H1 (cell line): Measurements from ENCODE around the gene MGST2. TPM values are rescaled to one million over a fixed set of nuclear protein-coding genes. Genes with fewer than 3 reads are reported as not detected.

ENCODE experiments used
- ATF3 ChIP-seq: IDR thresholded peaks from 2 replicates; pipeline ENCODE4 v1.6.1; 2011; ENCODE audit warnings: low read depth, mild to moderate bottlenecking, low read length; ENCODE audit not compliant: insufficient read depth
- BACH1 ChIP-seq: IDR thresholded peaks from 2 replicates; pipeline ENCODE4 v1.6.1; 2012; ENCODE audit warnings: low read length, improper control_type of control experiment
- BCL11A ChIP-seq, 2 experiments: IDR thresholded peaks; one replicate each; pipeline ENCODE4 v1.6.1; 2011; ENCODE audit warnings: low read depth in 2 of 2, low read length in 2 of 2, mild to moderate bottlenecking in 2 of 2
- CBX5 ChIP-seq: fragments of 300-800, 300-1000 bp; sonication (generic); IDR thresholded peaks from 2 replicates; pipeline ENCODE4 v1.7.1; 2016; ENCODE audit warnings: antibody characterized with exemption, low read length, low read depth
- CBX8 ChIP-seq: fragments of 300-800, 300-1000 bp; sonication (generic); IDR thresholded peaks from 2 replicates; pipeline ENCODE4 v1.7.1; 2016; ENCODE audit warnings: low read depth, low read length, borderline replicate concordance
- HDAC2 ChIP-seq, 2 experiments: fragments of 300-600 bp in 1 of 2; sonication (generic) in 1 of 2; IDR thresholded peaks; 2 replicates each; pipeline ENCODE4 v1.6.1; 2011 to 2012; ENCODE audit warnings: low read depth in 2 of 2, low read length in 2 of 2, mild to moderate bottlenecking in 2 of 2, moderate library complexity in 2 of 2, borderline replicate concordance in 1 of 2, inconsistent platforms in 1 of 2
- JUND ChIP-seq: IDR thresholded peaks from 2 replicates; pipeline ENCODE4 v1.6.1; 2011; ENCODE audit warnings: mild to moderate bottlenecking, improper control_type of control experiment, low read length
- KDM1A ChIP-seq: fragments of 200-600, 300-600 bp; sonication (generic); IDR thresholded peaks from 2 replicates; pipeline ENCODE4 v1.7.1; 2016; ENCODE audit warnings: mild to moderate bottlenecking, low read length, borderline replicate concordance
- NANOG ChIP-seq: IDR thresholded peaks from 2 replicates; pipeline ENCODE4 v1.6.1; 2011; ENCODE audit warnings: low read length, low read depth, mild to moderate bottlenecking, inconsistent platforms; ENCODE audit not compliant: insufficient read depth, poor library complexity, severe bottlenecking
- POLR2AphosphoS5 ChIP-seq: IDR thresholded peaks from 2 replicates; pipeline ENCODE4 v1.6.1; 2011; ENCODE audit warnings: low read depth, low read length
- RAD21 ChIP-seq, 2 experiments: IDR thresholded peaks in 1 of 2; conservative IDR thresholded peaks in 1 of 2; 2 replicates each; pipeline ENCODE4 v1.6.1; 2011; ENCODE audit warnings: low read depth in 2 of 2, low read length in 2 of 2, improper control_type of control experiment in 1 of 2, inconsistent platforms in 1 of 2, mild to moderate bottlenecking in 1 of 2, moderate library complexity in 1 of 2
- RFX5 ChIP-seq: IDR thresholded peaks from 2 replicates; pipeline ENCODE4 v1.6.1; 2011; ENCODE audit warnings: low read depth, low read length, improper control_type of control experiment, borderline replicate concordance
- RNF2 ChIP-seq: fragments of 200-900, 300-1000 bp; sonication (generic); IDR thresholded peaks from 2 replicates; pipeline ENCODE4 v1.7.1; 2016; ENCODE audit warnings: borderline replicate concordance, low read depth, mild to moderate bottlenecking, antibody characterized with exemption, low read length; ENCODE audit not compliant: poor library complexity, severe bottlenecking; ENCODE audit errors: missing control alignments
- SIN3A ChIP-seq, 2 experiments: IDR thresholded peaks in 1 of 2; conservative IDR thresholded peaks in 1 of 2; 2 replicates each; pipeline ENCODE4 v1.6.1; 2011 to 2012; ENCODE audit warnings: low read length in 2 of 2, improper control_type of control experiment in 1 of 2, low read depth in 1 of 2, mild to moderate bottlenecking in 1 of 2
- SP2 ChIP-seq: IDR thresholded peaks from 2 replicates; pipeline ENCODE4 v1.6.1; 2012; ENCODE audit warnings: mild to moderate bottlenecking, low read length, inconsistent platforms
- TCF12 ChIP-seq: IDR thresholded peaks from 2 replicates; pipeline ENCODE4 v1.6.1; 2011; ENCODE audit warnings: low read depth, mild to moderate bottlenecking, low read length
- USF2 ChIP-seq: IDR thresholded peaks from 2 replicates; pipeline ENCODE4 v1.6.1; 2011; ENCODE audit warnings: low read length, improper control_type of control experiment
- polyA plus RNA-seq, 7 experiments: library from polyadenylated mRNA; depleted of rRNA in 3 of 7; stranded (reverse) in 5 of 7; unstranded in 2 of 7; fragments of >200 nt in 5 of 7; fragments of 200-250 nt in 2 of 7; gene quantifications; 1 replicate in 5 of 7; 2 replicates in 1 of 7; 4 replicates in 1 of 7; pipeline versions ENCODE4 v1.2.1 to v1.2.3, GENCODE V29; 2011 to 2013; ENCODE audit warnings: missing spikeins in 2 of 7, mixed read lengths in 2 of 7
- total RNA-seq: library from RNA; stranded (reverse); fragmentation: NEBNext Ultra II Directional; extraction: Animal tissue kit (Norgen Biotek cat#: 25700); gene quantifications from 2 replicates; pipeline ENCODE4 v1.2.1, GENCODE V29; 2021

MGST2 gene
- total and polyA plus RNA-seq, 2 of the 8 experiments (the other 6 are each of a cell fraction or from before 2014, with no cell fraction given), result 8.0 to 13.6 TPM

- TF ChIP-seq USF2, result no peak
- 0 out of 2 replicates have a peak, but pooled peaks have one; percentile 7 for TF ChIP-seq BACH1
- no peak for TF ChIP-seq TCF12
- no peak for TF ChIP-seq RNF2
- no peak for TF ChIP-seq POLR2AphosphoS5
- TF ChIP-seq BCL11A (IDR thresholded peaks at IDR 0.05; ENCODE audit: low read depth in 2 of 2, low read length in 2 of 2), result no peak
- TF ChIP-seq CBX5, result no peak
- peak; percentile 77 to 82 for TF ChIP-seq RAD21 (IDR thresholded peaks at IDR 0.05 in 1 of 2, conservative IDR thresholded peaks at IDR 0.05 in 1 of 2; ENCODE audit: low read depth in 2 of 2, low read length in 2 of 2)
- no peak for TF ChIP-seq JUND
- no peak for TF ChIP-seq SIN3A (conservative IDR thresholded peaks at IDR 0.05 in 1 of 2, IDR thresholded peaks at IDR 0.05 in 1 of 2; ENCODE audit: low read depth in 1 of 2, low read length in 2 of 2)
- TF ChIP-seq KDM1A, result no peak
- no peak for TF ChIP-seq SP2
- TF ChIP-seq HDAC2 (IDR thresholded peaks at IDR 0.05; ENCODE audit: borderline replicate concordance in 1 of 2, low read depth in 2 of 2, low read length in 2 of 2), result no peak
- TF ChIP-seq RFX5, result no peak
- no peak for TF ChIP-seq NANOG
- TF ChIP-seq ATF3, result no peak
- no peak for TF ChIP-seq CBX8
- TF ChIP-seq, all 59 proteins: peak for 3
Observed at GRCh38 chr4:139651282-139652194, 14.1 kb upstream of the MGST2 start (continued).
